HUDEP-2 (cell line): ENCODE data around the gene ZSCAN29.
"Not testable (repeated sequence)": the region's sequence is repeated elsewhere in the genome, so short reads cannot be mapped to it uniquely, and the experiment has no call there.

Source experiments
- DNase-seq, 76 experiments: peaks; one replicate each; lab custom pipeline; 2025; ENCODE audit not compliant: unreplicated experiment in 76 of 76; lab: John Stamatoyannopoulos, UW

The ZSCAN29 gene

DNA sequence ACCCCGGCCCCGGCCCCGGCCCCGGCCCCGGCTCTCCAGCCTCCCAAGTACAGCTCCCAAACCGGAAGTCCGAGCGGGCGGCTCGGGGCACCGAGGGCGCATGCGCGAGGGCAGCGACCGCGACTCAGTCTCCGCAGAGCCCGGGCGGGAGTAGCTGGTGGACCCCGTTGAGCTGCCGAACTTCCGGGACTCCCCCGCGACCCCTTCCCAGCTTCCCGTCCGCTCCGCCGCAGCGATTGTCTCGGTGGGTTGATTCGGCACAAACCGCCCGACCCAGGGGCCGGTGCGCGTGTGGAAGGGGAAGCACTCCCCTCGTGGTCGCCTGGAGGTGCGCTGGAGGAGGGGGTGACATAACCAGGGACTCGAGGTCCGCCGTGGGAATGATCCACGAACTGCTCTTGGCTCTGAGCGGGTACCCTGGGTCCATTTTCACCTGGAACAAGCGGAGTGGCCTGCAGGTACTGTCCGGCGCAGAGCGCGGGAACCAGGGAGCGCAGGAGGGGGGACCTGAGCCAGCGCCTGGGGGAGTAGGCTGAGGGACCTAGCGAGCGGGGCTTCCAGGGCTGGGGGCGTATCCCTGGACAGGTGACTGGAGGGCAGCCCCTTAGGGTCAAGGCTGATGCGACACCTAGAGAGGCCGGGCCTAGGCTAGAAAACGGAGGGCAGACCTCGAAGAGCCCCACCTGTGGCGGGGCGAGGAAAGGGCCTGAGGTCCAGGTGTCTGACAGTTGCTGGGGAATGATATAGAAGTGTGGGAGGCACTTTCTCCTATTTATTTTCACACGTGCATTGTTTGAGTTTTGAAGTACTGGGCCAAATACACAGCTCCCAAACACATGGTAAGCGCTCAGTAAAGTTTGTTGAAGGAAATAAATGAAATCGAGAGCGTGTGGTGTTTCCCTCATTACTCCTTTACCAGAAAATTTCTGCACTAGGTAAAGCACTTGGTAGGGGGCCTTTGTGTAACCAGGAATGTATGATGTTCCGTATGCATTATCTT, at the start of gene ZSCAN29, which contains the start of gene TUBGCP4:
TSS of gene ZSCAN29 (minus strand) at position 69 of the 1,000 bp plus-strand sequence. CDS start 1,130 bp downstream, outside the sequence.
TSS of gene TUBGCP4 (plus strand) at position 127 of the 1,000 bp plus-strand sequence. CDS start at position 381, 254 bp downstream.
- DNase-seq, result peak in 73 of 76 experiments; percentile 6 to 85 (median 64)

DNA sequence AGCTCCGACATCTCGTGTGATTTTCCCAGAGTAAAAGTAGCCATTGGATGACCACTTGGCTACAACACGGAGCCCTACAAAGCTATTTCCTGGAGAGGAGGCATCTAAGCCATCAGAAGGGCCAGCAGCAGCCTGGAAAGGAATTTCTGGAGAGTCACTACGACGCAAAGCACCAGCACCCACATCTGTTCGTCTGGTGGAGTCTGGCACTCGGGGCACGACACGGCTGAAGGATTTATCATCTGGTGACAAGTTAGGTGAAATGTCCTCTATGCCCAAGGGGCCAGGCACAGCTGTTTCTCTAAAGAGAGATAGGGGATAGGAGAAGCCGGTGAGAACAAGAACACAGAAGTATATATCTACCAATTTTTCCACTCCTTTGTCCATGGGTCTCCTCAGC, 49.6 kb upstream of the ZSCAN29 start:
- no peak for DNase-seq

- DNase-seq, result no peak
Measured at GRCh38 chr15:43414196-43414595, 43.4 kb upstream of the ZSCAN29 start.

DNA sequence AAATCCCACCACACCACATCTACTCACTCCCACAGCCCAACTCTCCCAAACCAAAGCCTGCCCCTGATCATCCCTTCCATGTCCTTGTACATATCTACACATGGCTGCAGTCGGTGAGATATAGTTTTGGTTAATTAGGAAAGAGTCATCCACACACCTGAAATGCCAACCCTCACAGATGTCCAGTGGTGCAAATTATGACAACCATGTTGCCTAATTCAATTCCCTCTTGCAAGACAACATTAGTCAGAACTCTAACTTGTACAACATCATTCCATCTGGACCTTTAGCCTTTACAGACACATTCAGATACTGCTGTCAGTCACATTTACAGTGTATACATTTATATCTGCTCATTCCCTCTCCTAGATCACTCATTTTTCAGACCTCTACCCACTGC, 41.3 kb upstream of the ZSCAN29 start:
- DNase-seq, result no peak

- DNase-seq, result peak in 14 of 76 experiments; percentile 3 to 46 (median 24)
Measured at GRCh38 chr15:43410572-43411214, 39.9 kb upstream of the ZSCAN29 start.

GRCh38 chr15:43408789-43409188, 37.9 kb upstream of the ZSCAN29 start:
- peak in 13 of 76 experiments; percentile 2 to 35 (median 7) for DNase-seq

- no peak for DNase-seq
Measured at GRCh38 chr15:43406808-43407207, 36.0 kb upstream of the ZSCAN29 start.

DNA sequence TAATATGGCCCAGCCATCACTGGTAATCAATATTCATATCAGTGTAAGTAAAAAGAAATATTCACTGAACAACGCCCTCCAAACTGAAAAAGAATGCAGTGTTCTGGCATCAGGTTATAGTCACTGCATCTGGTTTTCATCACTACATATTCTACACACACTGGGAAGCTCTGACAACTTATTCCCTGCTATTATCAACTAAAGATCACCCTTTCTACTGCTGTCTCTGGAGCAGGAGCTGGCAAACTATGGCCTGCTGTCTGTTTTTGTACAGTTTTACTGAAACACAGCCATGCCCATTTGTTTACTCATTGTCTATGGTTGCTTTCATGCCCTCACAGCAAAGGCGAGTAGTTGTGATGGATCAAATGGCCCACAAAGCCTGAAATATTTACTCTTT, 35.3 kb upstream of the ZSCAN29 start:
- DNase-seq, result no peak

DNA sequence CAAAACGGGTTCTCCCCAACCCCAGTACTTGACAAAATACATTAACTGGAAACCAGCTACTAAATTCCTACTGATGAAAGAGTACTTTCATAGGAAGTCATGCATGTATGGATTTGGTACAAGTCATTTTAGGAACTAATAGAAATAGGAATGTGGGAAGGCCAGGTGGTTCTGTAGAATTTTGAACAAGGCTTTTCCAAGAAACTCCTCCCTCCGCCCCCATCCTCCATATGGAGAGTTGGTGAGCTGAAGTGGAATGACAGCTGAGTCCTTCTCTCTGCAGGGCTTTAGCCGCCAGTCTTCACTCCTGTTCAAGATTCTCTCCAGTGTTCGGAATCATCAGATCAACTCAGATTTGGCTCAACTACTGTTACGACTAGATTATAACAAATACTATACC, 33.3 kb upstream of the ZSCAN29 start:
- DNase-seq, result no peak

DNA sequence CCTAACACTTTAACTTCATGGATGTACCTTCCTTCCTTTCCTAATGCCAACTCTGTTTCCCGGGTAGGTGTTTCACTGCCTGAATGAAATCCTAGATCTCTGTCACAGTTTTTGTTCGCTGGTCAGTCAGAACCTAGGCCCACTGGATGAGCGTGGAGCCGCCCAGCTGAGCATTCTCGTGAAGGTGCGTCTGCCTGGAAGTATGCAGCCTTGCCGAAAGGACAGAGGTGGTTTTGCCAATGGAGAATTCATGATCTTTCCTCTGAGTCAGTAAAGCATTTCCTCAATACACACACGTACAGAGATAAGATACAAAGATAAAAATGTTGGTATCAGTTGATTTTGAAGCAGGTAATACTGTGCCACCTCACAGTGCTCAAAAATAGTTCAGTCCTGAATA, 32.8 kb upstream of the ZSCAN29 start:
- DNase-seq, result no peak

DNA sequence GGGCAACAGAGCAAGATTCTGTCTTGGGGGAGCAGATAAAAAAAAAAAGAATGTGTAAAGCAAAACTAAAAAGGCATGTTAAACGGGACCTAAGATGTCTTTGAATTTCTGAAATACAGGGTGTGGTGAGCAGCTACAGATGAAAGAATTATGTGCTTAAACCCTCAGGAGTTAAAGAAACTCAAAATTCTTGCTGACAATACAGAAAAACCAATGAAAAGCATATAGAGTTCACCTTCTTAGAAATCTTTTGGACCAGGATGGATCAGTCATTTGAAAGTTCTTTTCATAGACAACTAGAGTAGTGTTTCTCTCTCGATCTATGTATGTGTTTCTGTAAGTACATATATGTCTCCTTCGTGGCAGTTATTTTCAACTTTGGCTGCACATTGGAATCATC, 31.4 kb upstream of the ZSCAN29 start:
- no peak for DNase-seq

DNA sequence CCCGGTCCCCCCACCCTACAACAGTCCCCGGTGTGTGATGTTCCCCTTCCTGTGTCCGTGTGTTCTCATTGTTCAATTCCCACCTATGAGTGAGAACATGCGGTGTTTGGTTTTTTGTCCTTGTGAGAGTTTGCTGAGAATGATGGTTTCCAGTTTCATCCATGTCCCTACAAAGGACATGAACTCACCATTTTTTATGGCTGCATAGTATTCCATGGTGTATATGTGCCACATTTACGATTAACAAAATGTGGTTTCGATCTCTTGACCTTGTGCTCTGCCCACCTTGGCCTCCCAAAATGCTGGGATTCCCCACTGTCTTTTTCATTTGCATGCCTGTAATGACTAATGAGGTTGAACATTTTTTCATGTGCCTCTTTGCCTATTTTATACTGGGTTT, 22.7 kb upstream of the ZSCAN29 start:
- not testable (repeated sequence) for DNase-seq

DNA sequence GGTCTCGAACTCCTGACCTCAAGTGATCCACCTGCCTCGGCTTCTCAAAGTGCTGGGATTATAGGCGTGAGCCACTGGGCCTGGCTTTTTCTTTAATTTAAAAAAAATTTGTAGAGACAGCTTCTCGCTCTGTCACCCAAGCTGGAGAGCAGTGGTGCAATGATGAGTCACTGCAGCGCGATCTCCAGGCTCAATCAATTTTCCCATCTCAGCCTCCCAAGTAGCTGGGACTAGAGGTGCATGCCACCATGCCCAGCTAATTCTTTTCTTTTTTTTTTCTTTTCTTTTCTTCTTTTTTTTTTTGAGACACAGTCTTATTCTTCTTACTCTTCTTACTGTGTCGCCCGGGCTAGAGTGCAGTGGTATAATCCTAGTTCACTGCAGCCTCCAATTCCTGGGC, 19.9 kb upstream of the ZSCAN29 start:
- DNase-seq, result no peak

- no peak for DNase-seq
Measured at GRCh38 chr15:43383070-43383469, 12.2 kb upstream of the ZSCAN29 start.

GRCh38 chr15:43382310-43382709, 11.5 kb upstream of the ZSCAN29 start:
- DNase-seq, result no peak

DNA sequence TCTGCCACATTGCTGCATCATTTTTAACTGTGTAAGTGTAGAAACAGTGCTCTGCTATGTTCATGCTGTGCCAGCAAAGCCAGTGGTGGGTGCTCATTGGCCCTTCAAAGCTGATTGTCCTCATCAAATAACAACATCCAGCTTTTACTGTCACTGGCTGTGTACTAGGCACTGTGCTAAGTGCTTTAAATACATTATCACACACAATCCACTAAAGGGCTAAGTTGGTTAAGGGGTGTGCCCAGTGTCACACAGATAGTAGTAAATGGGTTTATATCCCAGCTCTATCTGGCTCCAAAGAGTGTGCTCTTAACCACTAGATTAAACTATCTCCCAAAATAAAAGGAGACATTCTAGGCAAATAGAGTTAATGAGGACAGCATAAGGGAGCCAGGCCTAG, 7.8 kb upstream of the ZSCAN29 start:
- DNase-seq, result peak in 4 of 76 experiments; percentile 2 to 24 (median 10)

DNA sequence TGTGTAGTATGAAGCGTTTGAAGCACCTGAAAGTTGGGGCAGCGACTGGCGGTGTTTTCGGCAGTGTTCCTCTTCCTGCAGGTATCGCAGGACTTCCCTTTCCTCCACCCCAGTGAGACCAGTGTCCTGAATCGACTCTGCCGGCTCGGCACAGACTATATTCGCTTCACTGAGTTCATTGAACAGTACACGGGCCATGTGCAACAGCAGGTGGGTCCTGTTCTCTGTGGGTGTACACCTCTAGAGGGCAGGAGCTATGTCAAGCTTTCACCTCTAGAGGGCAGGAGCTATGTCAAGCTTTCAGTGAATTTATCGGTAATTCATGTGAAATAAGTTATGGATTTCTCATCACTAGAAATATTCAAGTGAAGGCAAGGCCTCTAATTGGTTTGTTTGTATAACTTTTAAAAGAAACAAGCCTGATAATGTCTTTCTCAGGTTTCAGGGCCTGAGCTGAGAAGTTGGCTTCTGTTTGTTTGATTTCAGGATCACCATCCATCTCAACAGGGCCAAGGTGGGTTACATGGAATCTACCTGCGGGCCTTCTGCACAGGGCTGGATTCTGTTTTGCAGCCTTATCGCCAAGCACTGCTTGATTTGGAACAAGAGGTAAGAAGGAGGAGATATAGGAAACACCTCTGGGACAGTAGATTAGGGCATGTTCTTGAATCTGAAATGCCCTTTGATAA, 5.3 kb upstream of the ZSCAN29 start:
- peak in 17 of 76 experiments; percentile 1 to 40 (median 20) for DNase-seq

DNA sequence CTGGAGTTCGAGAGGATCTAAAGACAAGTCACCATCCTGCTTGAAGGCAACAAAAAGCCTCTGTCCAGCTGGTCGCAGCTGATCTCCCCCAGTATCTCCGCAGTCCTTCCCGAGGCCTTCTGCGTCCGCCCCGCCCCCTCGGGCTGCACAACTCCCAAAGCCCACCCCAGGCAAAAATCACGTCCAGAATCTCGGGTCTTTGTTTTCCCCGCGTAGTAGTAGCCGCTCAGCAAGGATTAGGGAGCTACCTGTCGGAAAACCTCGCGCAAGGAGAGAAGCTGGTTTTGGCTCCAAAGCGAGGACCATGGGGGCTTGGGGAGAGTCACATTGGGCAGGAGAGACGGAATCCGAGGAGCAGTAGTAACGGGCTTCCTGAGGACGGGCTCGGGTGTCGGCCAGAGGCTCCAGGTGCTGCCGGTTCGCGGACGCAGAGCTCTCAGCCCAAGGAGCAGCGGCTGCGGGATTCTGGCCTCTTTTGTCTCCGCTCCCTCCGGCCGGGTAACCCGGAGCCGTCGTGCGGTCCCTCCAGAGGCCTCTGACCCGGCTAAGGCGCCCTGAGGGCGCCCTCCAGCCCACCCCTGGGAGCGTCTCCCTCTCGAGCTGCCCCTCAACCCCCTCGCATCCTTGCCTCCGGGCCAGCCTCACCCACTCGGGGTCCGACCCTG, 401 bp downstream of the ZSCAN29 start:
- peak in 5 of 76 experiments; percentile 18 to 81 (median 44) for DNase-seq

DNA sequence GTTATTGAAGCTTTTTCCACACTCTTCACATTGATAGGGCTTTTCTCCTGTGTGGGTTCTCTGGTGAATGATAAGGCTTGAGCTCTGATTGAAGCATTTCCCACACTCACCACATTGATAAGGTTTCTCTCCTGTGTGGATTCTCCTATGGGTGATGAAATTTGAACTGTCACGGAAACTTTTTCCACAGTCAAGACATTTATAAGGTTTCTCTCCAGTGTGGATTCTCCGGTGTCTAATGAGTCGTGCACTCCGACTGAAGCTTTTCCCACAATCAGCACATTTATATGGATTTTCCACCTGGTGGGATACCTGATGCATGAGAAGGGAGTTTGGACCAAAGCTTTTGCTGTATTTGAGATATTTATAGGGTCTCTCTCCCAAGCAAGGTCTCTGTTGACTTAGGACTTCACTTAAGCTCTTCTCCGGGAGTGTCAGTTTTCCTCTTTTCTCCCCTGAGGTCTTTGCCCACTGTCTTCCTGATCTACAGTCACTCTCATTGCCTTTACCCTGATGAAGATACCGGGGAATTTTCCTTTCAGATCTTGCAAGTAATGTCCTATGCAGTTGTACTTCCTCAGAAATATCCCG, 9.4 kb downstream of the ZSCAN29 start:
- DNase-seq, result no peak

DNA sequence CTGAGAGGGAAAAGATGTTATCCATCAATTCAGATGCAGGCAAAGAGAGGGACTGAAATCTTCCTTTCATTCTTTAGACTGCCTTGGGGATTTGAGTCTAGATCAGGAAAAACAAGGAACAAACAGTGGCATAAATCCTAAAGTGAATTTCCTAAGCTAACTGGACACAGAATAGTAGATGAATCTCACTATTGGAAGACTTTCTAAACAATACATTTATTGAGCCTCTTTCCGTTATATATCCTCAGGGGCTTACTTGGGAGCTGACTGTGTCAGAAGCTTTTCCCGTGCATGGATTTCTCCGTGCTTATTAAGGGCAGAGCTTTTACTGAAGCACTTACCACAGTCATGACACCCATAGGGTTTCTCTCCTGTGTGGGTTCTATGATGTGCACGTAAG, 10.0 kb downstream of the ZSCAN29 start:
- no peak for DNase-seq
